HG03025 (cell line): ENCODE results near the gene CEP131.
"Not testable (repeated sequence)": the region's sequence is repeated elsewhere in the genome, so short reads cannot be mapped to it uniquely, and the experiment has no call there.

ENCODE experiments used
- ATAC-seq: cut with Tn5 transposase; IDR thresholded peaks from one replicate; pipeline ENCODE4 v1.9.1; 2021; ENCODE audit warnings: mild to moderate bottlenecking, moderate library complexity; ENCODE audit not compliant: unreplicated experiment, low FRiP score

The CEP131 gene

GRCh38 chr17:81228834-81229665, 6.3 kb upstream of the CEP131 start:
- ATAC-seq, result no peak

- no peak for ATAC-seq
Measured at GRCh38 chr17:81228420-81228819, 5.7 kb upstream of the CEP131 start.

- ATAC-seq, result not testable (repeated sequence)
Measured at GRCh38 chr17:81227630-81228029, 4.9 kb upstream of the CEP131 start.

- no peak for ATAC-seq
Measured at GRCh38 chr17:81223762-81224130, 981 bp upstream of the CEP131 start.

- no peak for ATAC-seq
Measured at GRCh38 chr17:81222620-81222905, 202 bp downstream of the CEP131 start.

GRCh38 chr17:81221842-81222619, 734 bp downstream of the CEP131 start:
- ATAC-seq, result no peak

- no peak for ATAC-seq
Measured at GRCh38 chr17:81221371-81221841, 1.4 kb downstream of the CEP131 start.

GRCh38 chr17:81219476-81220180, 3.1 kb downstream of the CEP131 start:
- no peak for ATAC-seq

GRCh38 chr17:81218991-81219390, 3.8 kb downstream of the CEP131 start:
- ATAC-seq, result no peak

GRCh38 chr17:81218459-81218858, 4.3 kb downstream of the CEP131 start:
- ATAC-seq, result no peak

- no peak for ATAC-seq
Measured at GRCh38 chr17:81217491-81217890, 5.3 kb downstream of the CEP131 start.

GRCh38 chr17:81213978-81214377, 8.8 kb downstream of the CEP131 start:
- no peak for ATAC-seq

GRCh38 chr17:81212365-81212764, 10.4 kb downstream of the CEP131 start:
- no peak for ATAC-seq

- no peak for ATAC-seq
Measured at GRCh38 chr17:81210868-81211267, 11.9 kb downstream of the CEP131 start.

- ATAC-seq, result no peak
Measured at GRCh38 chr17:81210466-81210865, 12.3 kb downstream of the CEP131 start.

GRCh38 chr17:81209141-81209540, 13.6 kb downstream of the CEP131 start:
- ATAC-seq, result no peak

- no peak for ATAC-seq
Measured at GRCh38 chr17:81208651-81209050, 14.1 kb downstream of the CEP131 start.

- no peak for ATAC-seq
Measured at GRCh38 chr17:81207610-81208581, 14.9 kb downstream of the CEP131 start.

GRCh38 chr17:81206657-81207056, 16.1 kb downstream of the CEP131 start:
- no peak for ATAC-seq

GRCh38 chr17:81206166-81206565, 16.6 kb downstream of the CEP131 start:
- ATAC-seq, result no peak
